Measurements from ENCODE around the gene LRRC8D. TPM values are rescaled to one million over a fixed set of nuclear protein-coding genes. Genes with fewer than 3 reads are reported as not detected.
A peak's percentile ranks its signal among the peaks of the same experiment; 100 is the strongest.

The LRRC8D gene
- total and polyA plus RNA-seq, 9 of the 15 experiments (the other 6 are each of a cell fraction or from before 2014, with no cell fraction given): 3.4 to 53.9 (median 15.9) TPM

- TF ChIP-seq MECOM (CRISPR knock-in tag; IDR thresholded peaks at IDR 0.05) (no peak), RFX7 (CRISPR knock-in tag; IDR thresholded peaks at IDR 0.05) (no peak), PKNOX1 (IDR thresholded peaks at IDR 0.05) (peak; percentile 40; the same call in 1 of the 2 replicates), TAF1 (IDR thresholded peaks at IDR 0.05; ENCODE audit: control insufficient read depth, extremely low read depth, insufficient read depth, low read length, severe bottlenecking) (no peak), TCF15 (CRISPR knock-in tag; IDR thresholded peaks at IDR 0.05) (no peak), ATF3 (IDR thresholded peaks at IDR 0.05) (peak; percentile 44; the same call in 1 of the 2 replicates), ATF3 (CRISPR knock-in tag; conservative IDR thresholded peaks at IDR 0.05) (no peak), PCBP2 (IDR thresholded peaks at IDR 0.05; ENCODE audit: low read depth, low read length, poor library complexity, severe bottlenecking) (no peak), MYC (IDR thresholded peaks at IDR 0.05; ENCODE audit: low read depth, low read length) (no peak), MYC (CRISPR knock-in tag; IDR thresholded peaks at IDR 0.05; ENCODE audit: borderline replicate concordance, low read depth) (no peak), BRF1 (IDR thresholded peaks at IDR 0.05; ENCODE audit: borderline replicate concordance, extremely low read depth, insufficient read length) (no peak), KAT2B (IDR thresholded peaks at IDR 0.05; ENCODE audit: low read depth, low read length) (no peak), ETS1 (conservative IDR thresholded peaks at IDR 0.05; ENCODE audit: control insufficient read depth, low read depth, low read length) (no peak), DEAF1 (CRISPR knock-in tag; IDR thresholded peaks at IDR 0.05) (peak; percentile 20; the same call in 1 of the 2 replicates), ZNF655 (CRISPR knock-in tag; IDR thresholded peaks at IDR 0.05) (no peak), RAD21 (CRISPR knock-in tag; conservative IDR thresholded peaks at IDR 0.05 in 1 of 2, IDR thresholded peaks at IDR 0.05 in 1 of 2) (peak; percentile 50 to 59), ZZZ3 (IDR thresholded peaks at IDR 0.05) (no peak), GATA2 (CRISPR knock-in tag; IDR thresholded peaks at IDR 0.05) (0 out of 2 replicates have a peak, but pooled peaks have one; percentile 20), MEIS2 (IDR thresholded peaks at IDR 0.05; ENCODE audit: partially characterized antibody) (peak; percentile 56), RBM34 (IDR thresholded peaks at IDR 0.05; ENCODE audit: borderline replicate concordance, insufficient read depth, low read length) (no peak), SMARCA4 (IDR thresholded peaks at IDR 0.05) (0 out of 2 replicates have a peak, but pooled peaks have one; percentile 16)
Observed at GRCh38 chr1:89780721-89781120, 40.1 kb upstream of the LRRC8D start (continued).
